Panc1 (cell line): ENCODE measurements around the gene SLC9A9. TPM values are rescaled to one million over a fixed set of nuclear protein-coding genes. Genes with fewer than 3 reads are reported as not detected.

Experiments used
- ATAC-seq: fragments of 200-7000 bp; cut with Tn5 transposase; 2 replicates; pipeline ENCODE4 v1.9.1; 2020; ENCODE audit warnings: mild to moderate bottlenecking, moderate library complexity
- BruUV-seq: library from RNA; stranded (reverse); fragments of 400-500 nt; replicated peaks from 2 replicates; lab custom pipeline; 2021; lab: Mats Ljungman, UMichigan
- CTCF ChIA-PET: fragments of 300-600 bp; sonication (Branson Sonifier 250); formaldehyde crosslinking; loops from one replicate; lab custom pipeline; 2022; ENCODE audit warnings: antibody characterized with exemption; lab: Charles Lee
- POLR2A ChIA-PET: fragments of 300-600 bp; sonication (Branson Sonifier 250); formaldehyde crosslinking; loops from one replicate; lab custom pipeline; 2022; ENCODE audit warnings: antibody characterized with exemption; lab: Charles Lee
- DNase-seq: peaks from one replicate; pipeline ENCODE4 v3.0.0-alpha.2; 2010; ENCODE audit warnings: low read depth, low spot score
- H3K27ac ChIP-seq: 2 replicates; pipeline ENCODE4 v1.5.1; 2011; ENCODE audit warnings: mild to moderate bottlenecking, low read length, inconsistent platforms
- H3K27me3 ChIP-seq: fragments of 200-500 bp; sonication (Bioruptor generic); 2 replicates; pipeline ENCODE4 v1.6.0; 2014; ENCODE audit warnings: low read length, inconsistent platforms; ENCODE audit not compliant: control insufficient read depth, insufficient read depth
- H3K36me3 ChIP-seq: fragments of 200-500 bp; sonication (Bioruptor generic); 2 replicates; pipeline ENCODE4 v1.5.1; 2014; ENCODE audit warnings: inconsistent platforms, mild to moderate bottlenecking, low read length, moderate library complexity; ENCODE audit not compliant: control insufficient read depth, insufficient read depth
- H3K4me1 ChIP-seq: 2 replicates; pipeline ENCODE4 v1.5.1; 2011; ENCODE audit warnings: inconsistent platforms, mild to moderate bottlenecking, low read length, moderate library complexity; ENCODE audit not compliant: control insufficient read depth, insufficient read depth
- H3K4me3 ChIP-seq, 2 experiments: 2 replicates each; pipeline ENCODE4 v1.5.1; 2011 to 2012; ENCODE audit warnings: low read depth in 2 of 2, low read length in 2 of 2, mild to moderate bottlenecking in 2 of 2, inconsistent platforms in 1 of 2, moderate library complexity in 1 of 2
- H3K9me3 ChIP-seq: fragments of 200-500 bp; sonication (Bioruptor generic); 2 replicates; pipeline ENCODE4 v1.5.1; 2014; ENCODE audit warnings: low read depth, mild to moderate bottlenecking, inconsistent platforms, low read length, moderate library complexity; ENCODE audit not compliant: control insufficient read depth, insufficient read depth
- CTCF ChIP-seq: fragments of 450-650 bp; IDR thresholded peaks from 2 replicates; pipeline ENCODE4 v1.5.1; 2017; ENCODE audit warnings: mild to moderate bottlenecking
- POLR2AphosphoS5 ChIP-seq: IDR thresholded peaks from 2 replicates; pipeline ENCODE4 v1.6.1; 2012; ENCODE audit warnings: mild to moderate bottlenecking, low read depth, low read length, moderate library complexity
- REST ChIP-seq, 2 experiments: IDR thresholded peaks; 2 replicates each; pipeline ENCODE4 v1.6.1; 2011 to 2012; ENCODE audit warnings: low read depth in 2 of 2, control low read depth in 1 of 2, low read length in 1 of 2, mild to moderate bottlenecking in 1 of 2, moderate library complexity in 1 of 2; ENCODE audit not compliant: insufficient read depth in 1 of 2
- SIN3A ChIP-seq: IDR thresholded peaks from 2 replicates; pipeline ENCODE4 v1.6.1; 2012; ENCODE audit warnings: low read depth, mild to moderate bottlenecking, low read length, moderate library complexity, borderline replicate concordance; ENCODE audit not compliant: insufficient read depth
- TCF7L2 ChIP-seq: IDR thresholded peaks from 2 replicates; pipeline ENCODE4 v1.6.1; 2011; ENCODE audit warnings: mild to moderate bottlenecking, low read depth, low read length, inconsistent platforms
- in situ Hi-C: cut with HindIII; loops from 2 replicates; pipeline ENCODE4 v1.10.0; 2016; ENCODE audit warnings: low sequenced_read_pairs, low pct_unique_long_range_greater_than_20kb
- intact Hi-C: fragments of 100-400 bp; cut with micrococcal nuclease; formaldehyde crosslinking; loops from one replicate; pipeline ENCODE4 v1.10.0; 2022; ENCODE audit not compliant: unreplicated experiment
- total RNA-seq: library from RNA; stranded (reverse); gene quantifications from one replicate; pipeline ENCODE4 v1.2.1, GENCODE V29; 2021; ENCODE audit not compliant: unreplicated experiment

SLC9A9 gene
- total RNA-seq, 1 experiment from 2014 or later: not detected

GRCh38 chr3:143276592-143276991 lies 571.7 kb downstream of the SLC9A9 start:
- Histone ChIP-seq H3K4me1 (no peaks in the 10 kb centered on the region), H3K27ac (no peak overlapping the region), H3K9me3 (no peaks in the 10 kb centered on the region), H3K4me3 (no peak overlapping the region), H3K36me3 (no peaks in the 10 kb centered on the region), H3K27me3 (0 out of 2 replicates have a peak, but pooled peaks cover 4% of the 10 kb centered on the region)
- TF ChIP-seq CTCF (no peak), SIN3A (no peak), TCF7L2 (no peak), REST (IDR thresholded peaks at IDR 0.05; ENCODE audit: insufficient read depth in 1 of 2, low read depth in 2 of 2, low read length in 1 of 2) (no peak), POLR2AphosphoS5 (no peak)
- in situ Hi-C loops: no loop called here
- ATAC-seq: no peak
- intact Hi-C loops: no loop called here
- ChIA-PET CTCF (no interaction called here), POLR2A (no interaction called here)
- no TSS peak for BruUV-seq
- DNase-seq: no peak

DNA sequence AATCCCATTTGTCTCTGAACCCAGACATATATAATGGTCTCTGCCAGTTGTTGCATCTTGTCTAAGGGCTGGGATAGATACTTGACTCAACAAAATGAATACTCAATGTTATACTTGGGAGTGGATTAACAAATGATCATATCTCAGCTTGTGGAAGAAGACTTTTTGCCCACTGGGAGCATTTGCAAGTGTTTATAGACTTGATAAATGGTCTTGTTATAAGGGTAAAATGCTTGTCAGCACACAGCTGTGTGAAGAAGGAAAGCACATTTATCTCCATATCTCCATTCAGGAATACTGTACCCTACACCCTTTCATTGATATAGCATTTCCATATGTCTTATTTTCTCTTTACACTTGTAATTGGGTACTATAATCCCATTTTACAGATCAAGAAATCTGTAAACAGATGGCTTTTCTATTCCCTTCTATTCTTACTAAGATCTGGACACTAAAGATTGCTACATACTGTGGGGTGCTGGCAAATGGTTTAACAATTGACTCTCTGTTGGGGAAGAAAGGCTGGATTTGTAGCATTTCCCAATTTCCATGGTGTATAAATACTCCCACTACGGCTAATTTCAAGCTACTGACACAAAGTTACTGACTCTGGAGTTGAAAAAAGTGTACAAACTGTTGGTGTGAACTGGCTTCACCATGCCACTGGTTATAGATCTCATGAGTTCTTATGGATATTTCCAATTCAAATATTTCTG lies 574.1 kb downstream of the SLC9A9 start:
- H3K27me3 ChIP-seq: 0 out of 2 replicates have a peak, but pooled peaks cover 4% of the 10 kb centered on the region
- DNase-seq: no peak
- no peak for ATAC-seq
- in situ Hi-C loops: no loop called here
- no peak overlapping the region for H3K4me3 ChIP-seq
- H3K36me3 ChIP-seq: no peaks in the 10 kb centered on the region
- H3K27ac ChIP-seq: no peak overlapping the region
- no peaks in the 10 kb centered on the region for H3K9me3 ChIP-seq
- intact Hi-C loops: no loop called here
- ChIA-PET POLR2A (no interaction called here), CTCF (no interaction called here)
- no TSS peak for BruUV-seq
- no peak for TF ChIP-seq SIN3A
- TF ChIP-seq POLR2AphosphoS5: no peak
- no peak for TF ChIP-seq TCF7L2
- TF ChIP-seq REST (IDR thresholded peaks at IDR 0.05; ENCODE audit: insufficient read depth in 1 of 2, low read depth in 2 of 2, low read length in 1 of 2): no peak
- no peak for TF ChIP-seq CTCF
- no peaks in the 10 kb centered on the region for H3K4me1 ChIP-seq
